Measurements from ENCODE around the gene KRTCAP2. TPM values are rescaled to one million over a fixed set of nuclear protein-coding genes. Genes with fewer than 3 reads are reported as not detected.

The KRTCAP2 gene
- total RNA-seq, 4 donors from 2014 or later: 48.6 to 109 (median 97.6) TPM

DNA sequence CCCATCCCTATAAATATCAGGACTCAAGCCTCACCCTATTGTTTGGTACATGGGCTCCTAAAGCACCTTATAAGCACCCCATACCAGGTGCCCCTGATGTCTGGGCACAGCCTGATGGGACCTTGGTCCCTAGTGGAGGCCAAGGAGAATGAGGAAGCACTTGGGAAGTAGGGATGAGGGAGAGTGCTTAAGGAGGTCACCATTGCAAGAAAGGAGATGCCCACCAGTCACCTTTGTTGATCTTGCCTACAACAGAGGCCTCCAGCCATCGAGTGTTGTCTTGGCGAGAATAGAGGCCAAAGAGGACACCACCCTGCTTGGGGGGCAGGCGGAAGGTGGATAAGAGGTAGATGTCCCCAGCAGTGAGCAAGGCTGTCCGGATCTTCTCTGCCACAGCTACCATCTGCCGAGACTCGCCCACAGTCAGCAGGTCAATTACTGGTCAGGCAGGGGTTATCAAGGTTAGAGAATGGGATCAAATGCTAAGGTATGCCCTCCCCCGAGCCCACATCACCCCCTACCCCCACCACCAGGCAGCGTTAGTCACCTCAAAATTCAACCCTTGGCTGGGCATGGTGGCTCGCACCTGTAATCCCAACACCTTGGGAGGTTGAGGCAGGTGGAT lies 33.0 kb upstream of the KRTCAP2 start:
- 74 to 76% methylated on average over 9 of the region's 9 CpGs for WGBS, 2 donors
- no peak for DNase-seq (ENCODE audit: low spot score in 2 of 2)
- intact Hi-C loops (cut with DNase I; ENCODE audit: low total_unique reads): no loop called here

DNA sequence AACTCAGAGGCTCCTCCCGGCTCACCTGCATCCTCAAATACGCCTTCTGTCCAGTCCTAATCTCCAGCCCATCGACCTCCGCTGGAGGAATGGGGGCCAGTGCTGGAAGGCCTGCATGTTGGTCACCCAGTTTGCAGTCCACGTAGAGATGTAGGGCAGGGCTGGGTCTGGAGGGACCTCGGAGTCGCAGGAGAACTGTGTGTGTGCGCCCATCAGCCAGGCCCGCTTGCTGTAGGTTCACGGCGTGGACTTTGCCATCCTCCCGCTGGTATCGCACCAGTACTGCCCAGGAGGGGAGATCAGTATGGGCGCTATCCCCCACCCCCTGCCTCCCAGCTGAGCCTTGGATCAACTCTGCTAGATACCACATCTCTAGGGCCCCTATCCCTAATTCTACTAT lies 31.9 kb upstream of the KRTCAP2 start:
- WGBS, 2 donors: 95 to 97% methylated on average over 14 of the region's 14 CpGs
- no peak for DNase-seq (ENCODE audit: low spot score in 2 of 2)
- TF ChIP-seq POLR2A (IDR thresholded peaks at IDR 0.05): no peak
- TF ChIP-seq, protein P1, sequence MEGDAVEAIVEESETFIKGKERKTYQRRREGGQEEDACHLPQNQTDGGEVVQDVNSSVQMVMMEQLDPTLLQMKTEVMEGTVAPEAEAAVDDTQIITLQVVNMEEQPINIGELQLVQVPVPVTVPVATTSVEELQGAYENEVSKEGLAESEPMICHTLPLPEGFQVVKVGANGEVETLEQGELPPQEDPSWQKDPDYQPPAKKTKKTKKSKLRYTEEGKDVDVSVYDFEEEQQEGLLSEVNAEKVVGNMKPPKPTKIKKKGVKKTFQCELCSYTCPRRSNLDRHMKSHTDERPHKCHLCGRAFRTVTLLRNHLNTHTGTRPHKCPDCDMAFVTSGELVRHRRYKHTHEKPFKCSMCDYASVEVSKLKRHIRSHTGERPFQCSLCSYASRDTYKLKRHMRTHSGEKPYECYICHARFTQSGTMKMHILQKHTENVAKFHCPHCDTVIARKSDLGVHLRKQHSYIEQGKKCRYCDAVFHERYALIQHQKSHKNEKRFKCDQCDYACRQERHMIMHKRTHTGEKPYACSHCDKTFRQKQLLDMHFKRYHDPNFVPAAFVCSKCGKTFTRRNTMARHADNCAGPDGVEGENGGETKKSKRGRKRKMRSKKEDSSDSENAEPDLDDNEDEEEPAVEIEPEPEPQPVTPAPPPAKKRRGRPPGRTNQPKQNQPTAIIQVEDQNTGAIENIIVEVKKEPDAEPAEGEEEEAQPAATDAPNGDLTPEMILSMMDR (IDR thresholded peaks at IDR 0.05): no peak
- H3K4me3 ChIP-seq (ENCODE audit: low read depth, poor library complexity, severe bottlenecking): no peak overlapping the region
- intact Hi-C loops (cut with DNase I; ENCODE audit: low total_unique reads): no loop called here

More for the DNA sequence above, 33.0 kb upstream of the KRTCAP2 start:
- TF ChIP-seq, protein P1 (IDR thresholded peaks at IDR 0.05): no peak
- TF ChIP-seq POLR2A (IDR thresholded peaks at IDR 0.05): no peak
- H3K4me3 ChIP-seq (ENCODE audit: low read depth, poor library complexity, severe bottlenecking): no peak overlapping the region

DNA sequence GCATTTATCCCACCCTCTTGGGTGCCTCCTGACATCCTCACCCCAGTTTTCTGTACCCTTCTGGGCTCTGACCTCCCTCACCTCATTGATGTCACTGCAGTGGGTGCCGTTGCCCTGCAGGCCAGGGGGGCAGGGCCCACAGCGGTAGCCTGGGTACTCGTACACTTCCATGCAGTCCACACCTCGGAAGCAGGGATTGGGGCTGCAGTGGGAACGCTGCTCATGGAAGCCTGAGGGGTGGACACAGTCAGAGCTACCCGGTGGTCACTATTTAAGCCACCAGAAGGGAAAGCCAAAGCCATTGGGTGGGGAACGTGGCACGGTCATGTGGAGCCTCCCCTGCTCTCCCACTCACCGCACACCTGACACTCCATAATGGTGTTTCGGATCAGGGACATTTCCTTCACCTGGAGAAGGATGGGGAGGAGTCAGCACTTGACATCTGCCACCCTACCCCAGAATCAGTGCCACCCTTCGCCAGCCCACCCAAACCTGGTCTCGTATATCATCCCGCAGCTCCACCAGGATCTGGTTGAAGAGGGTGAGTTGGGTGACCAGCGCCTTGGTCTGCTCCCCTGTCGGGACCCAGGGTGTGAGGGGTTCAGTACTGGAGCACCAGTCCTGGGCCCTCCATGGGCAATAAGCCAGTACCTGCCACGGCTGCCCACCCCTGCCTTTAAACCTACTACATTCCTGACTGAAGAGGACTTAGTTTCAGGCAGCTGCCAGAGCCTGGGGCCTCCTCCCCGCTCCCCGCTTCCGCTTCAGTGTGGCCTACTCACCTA lies 29.8 kb upstream of the KRTCAP2 start:
- no peak overlapping the region for H3K4me3 ChIP-seq (ENCODE audit: low read depth, poor library complexity, severe bottlenecking)
- no peak for DNase-seq (ENCODE audit: low spot score in 2 of 2)
- no peak for TF ChIP-seq POLR2A (IDR thresholded peaks at IDR 0.05)
- 88% methylated on average over 18 to 19 of the region's 19 CpGs for WGBS, 2 donors
- intact Hi-C loops (cut with DNase I; ENCODE audit: low total_unique reads): no loop called here

DNA sequence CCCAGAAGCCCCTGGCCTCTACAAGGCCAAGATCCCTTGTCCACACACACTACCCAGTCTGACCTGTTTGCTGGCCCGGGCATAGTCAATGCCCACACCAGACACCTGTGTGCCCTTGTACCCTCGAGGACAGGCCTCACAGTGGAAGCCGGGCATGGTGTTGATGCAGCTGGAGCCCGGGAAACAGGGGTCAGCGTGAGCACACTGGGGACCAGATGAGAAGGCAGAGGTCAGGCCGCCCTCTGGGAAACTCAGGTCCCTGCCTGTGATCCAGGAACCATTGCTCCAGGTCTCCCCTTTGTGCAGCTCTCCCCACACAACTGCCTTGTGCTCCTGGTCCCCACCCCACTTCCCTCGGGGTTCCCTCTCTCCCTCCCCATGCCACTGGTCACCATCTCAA lies 29.1 kb upstream of the KRTCAP2 start:
- no peak for DNase-seq (ENCODE audit: low spot score in 2 of 2)
- no peak overlapping the region for H3K4me3 ChIP-seq (ENCODE audit: low read depth, poor library complexity, severe bottlenecking)
- 86 to 89% methylated on average over 7 of the region's 7 CpGs for WGBS, 2 donors
- TF ChIP-seq, protein P1 (IDR thresholded peaks at IDR 0.05): no peak
- TF ChIP-seq POLR2A (IDR thresholded peaks at IDR 0.05): no peak
- intact Hi-C loops (cut with DNase I; ENCODE audit: low total_unique reads): no loop called here

DNA sequence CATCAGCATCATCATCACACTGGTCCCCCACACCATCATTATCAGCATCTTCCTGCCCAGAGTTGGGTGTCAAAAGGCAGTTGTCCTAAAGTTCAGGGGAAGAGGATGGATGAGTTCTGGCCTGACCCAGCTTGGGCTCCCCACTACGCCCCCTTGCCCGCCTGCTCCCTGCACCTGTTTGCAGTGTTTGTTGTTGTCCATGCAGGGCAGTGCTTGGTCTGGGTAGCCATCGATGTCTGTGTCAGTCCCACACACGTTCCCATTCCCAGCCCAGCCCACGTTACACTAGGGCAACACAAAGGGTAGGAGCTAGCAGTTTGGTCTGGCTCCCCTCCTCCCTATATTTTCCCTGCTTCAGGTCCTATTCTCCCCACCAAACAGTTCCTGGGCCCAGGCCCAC lies 27.8 kb upstream of the KRTCAP2 start:
- TF ChIP-seq POLR2A (IDR thresholded peaks at IDR 0.05): no peak
- TF ChIP-seq, protein P1 (IDR thresholded peaks at IDR 0.05): no peak
- 93 to 96% methylated on average over 5 of the region's 5 CpGs for WGBS, 2 donors
- H3K4me3 ChIP-seq (ENCODE audit: low read depth, poor library complexity, severe bottlenecking): no peak overlapping the region
- no peak for DNase-seq (ENCODE audit: low spot score in 2 of 2)
- intact Hi-C loops (cut with DNase I; ENCODE audit: low total_unique reads): no loop called here

DNA sequence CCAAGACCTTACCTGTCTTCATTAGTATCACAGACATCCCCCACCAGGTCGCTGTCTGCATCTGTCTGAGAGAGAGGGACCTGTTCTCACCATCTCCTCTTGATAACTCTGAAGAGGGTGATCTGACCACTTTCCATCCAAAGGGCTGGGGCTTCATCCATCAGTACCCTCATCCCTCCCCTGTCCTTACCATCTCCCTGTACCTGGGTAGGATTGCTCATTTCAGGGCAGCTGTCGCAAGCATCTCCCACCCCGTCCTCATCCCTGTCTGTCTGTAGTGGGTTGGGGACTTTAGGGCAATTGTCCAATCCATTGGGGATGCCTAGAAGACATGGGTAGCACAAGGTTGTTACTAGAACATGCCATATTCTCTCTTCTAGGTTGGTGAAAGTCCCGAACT lies 26.7 kb upstream of the KRTCAP2 start:
- TF ChIP-seq, protein P1 (IDR thresholded peaks at IDR 0.05): no peak
- TF ChIP-seq POLR2A (IDR thresholded peaks at IDR 0.05): no peak
- H3K4me3 ChIP-seq (ENCODE audit: low read depth, poor library complexity, severe bottlenecking): no peak overlapping the region
- intact Hi-C loops (cut with DNase I; ENCODE audit: low total_unique reads): no loop called here
- DNase-seq (ENCODE audit: low spot score in 2 of 2): no peak
- WGBS, 2 donors: 89 to 90% methylated on average over 4 of the region's 4 CpGs

Measured in lower leg skin (tissue), 4 donors.